Left renal cortex interstitium (tissue), 4 donors: ENCODE measurements around the gene PTGES2. TPM values are rescaled to one million over a fixed set of nuclear protein-coding genes. Genes with fewer than 3 reads are reported as not detected.

Experiments
- polyA plus RNA-seq, 4 donors: library from polyadenylated mRNA; unstranded; fragments of 120-200 nt; gene quantifications; one replicate each; pipeline ENCODE4 v1.2.1, GENCODE V29; 2013; ENCODE audit not compliant: insufficient read length in 4 of 4

PTGES2 gene
- polyA plus RNA-seq, 4 donors = 36.7 to 71.6 (median 58.3) TPM

Other genes with a start within 250 kb of the PTGES2 start
- gene ST6GALNAC6, start 228.1 kb downstream of the PTGES2 start, polyA plus RNA-seq = 10 to 100 TPM; 41.4 to 53.1 (median 47.2) TPM
- 10 to 100 TPM; 10.4 to 17.2 (median 13.7) TPM for gene ST6GALNAC4, start 210.7 kb downstream of the PTGES2 start, polyA plus RNA-seq
- gene PIP5KL1, start 197.0 kb downstream of the PTGES2 start, polyA plus RNA-seq = 1 to 10 TPM; 1.1 to 2.8 (median 2.3) TPM
- 10 to 100 TPM; 35.4 to 42.3 (median 37.2) TPM for gene DPM2, start 189.9 kb downstream of the PTGES2 start, polyA plus RNA-seq
- 10 to 100 TPM; 34.0 to 46.4 (median 38.3) TPM for gene EEIG1, start 146.7 kb downstream of the PTGES2 start, polyA plus RNA-seq
- 10 to 100 TPM in 3 of 4 donors, 1 to 10 TPM in 1; 9.5 to 12.0 (median 10.6) TPM for gene NAIF1, start 60.4 kb downstream of the PTGES2 start, polyA plus RNA-seq
- gene SLC25A25, start 59.5 kb downstream of the PTGES2 start, polyA plus RNA-seq = 10 to 100 TPM; 12.7 to 15.8 (median 13.9) TPM
- 1 to 10 TPM in 3 of 4 donors, under 1 TPM in 1; 0.29 to 1.8 (median 1.1) TPM for gene LCN2, start 21.7 kb upstream of the PTGES2 start, polyA plus RNA-seq
- 10 to 100 TPM; 35.1 to 69.6 (median 56.1) TPM for gene BBLN, start 32.5 kb upstream of the PTGES2 start, polyA plus RNA-seq
- gene CIZ1, start 63.8 kb upstream of the PTGES2 start, polyA plus RNA-seq = 100 to 1,000 TPM; 101 to 163 (median 131) TPM
- gene DNM1, start 75.7 kb upstream of the PTGES2 start, polyA plus RNA-seq = 100 to 1,000 TPM in 2 of 4 donors, 10 to 100 TPM in 2; 58.1 to 246 (median 139) TPM
- 100 to 1,000 TPM in 2 of 4 donors, 10 to 100 TPM in 2; 69.1 to 113 (median 87.1) TPM for gene GOLGA2, start 148.3 kb upstream of the PTGES2 start, polyA plus RNA-seq
- gene SWI5, start 148.5 kb upstream of the PTGES2 start, polyA plus RNA-seq = 10 to 100 TPM; 29.2 to 37.0 (median 33.2) TPM
- gene TRUB2, start 194.7 kb upstream of the PTGES2 start, polyA plus RNA-seq = 10 to 100 TPM; 38.3 to 41.3 (median 39.9) TPM
- 10 to 100 TPM; 52.6 to 95.2 (median 79.7) TPM for gene COQ4, start 195.1 kb upstream of the PTGES2 start, polyA plus RNA-seq
- gene SLC27A4, start 212.8 kb upstream of the PTGES2 start, polyA plus RNA-seq = 10 to 100 TPM; 15.9 to 24.9 (median 21.9) TPM
- gene URM1, start 243.6 kb upstream of the PTGES2 start, polyA plus RNA-seq = 10 to 100 TPM; 52.6 to 71.2 (median 57.7) TPM